Mesothelial cell of epicardium (in vitro differentiated cells): Measurements from ENCODE around the gene GPR45. TPM values are rescaled to one million over a fixed set of nuclear protein-coding genes. Genes with fewer than 3 reads are reported as not detected.

Experiments
- DNase-seq, 2 experiments: peaks; one replicate each; pipeline ENCODE4 v3.0.0; 2021; ENCODE audit warnings: low spot score in 2 of 2; ENCODE audit not compliant: unreplicated experiment in 2 of 2
- H3K27ac Mint-ChIP-seq: 2 replicates; pipeline ENCODE4 v1.8.0; 2021; ENCODE audit warnings: mixed read lengths
- H3K27me3 Mint-ChIP-seq: 2 replicates; pipeline ENCODE4 v1.8.0; 2021; ENCODE audit warnings: low read depth, mixed read lengths
- H3K36me3 Mint-ChIP-seq: 2 replicates; pipeline ENCODE4 v1.8.0; 2021; ENCODE audit warnings: mixed read lengths
- H3K4me1 Mint-ChIP-seq: 2 replicates; pipeline ENCODE4 v1.8.0; 2021; ENCODE audit warnings: mixed read lengths
- H3K4me3 Mint-ChIP-seq: 2 replicates; pipeline ENCODE4 v1.8.0; 2021; ENCODE audit warnings: mild to moderate bottlenecking, moderate library complexity, mixed read lengths
- H3K9me3 Mint-ChIP-seq: 2 replicates; pipeline ENCODE4 v1.8.0; 2021; ENCODE audit warnings: mixed read lengths
- CTCF ChIP-seq: fragments of 200-600 bp; sonication (generic); IDR thresholded peaks from one replicate; pipeline ENCODE4 v1.5.0; 2021; ENCODE audit warnings: antibody characterized with exemption; ENCODE audit not compliant: unreplicated experiment
- total RNA-seq: library from RNA; stranded (reverse); gene quantifications from 3 replicates; pipeline ENCODE4 v1.2.1, GENCODE V29; 2021

Gene GPR45
- total RNA-seq = not detected in 3 replicates

- H3K9me3 Mint-ChIP-seq = no peaks in the 10 kb centered on the region
- peaks cover 13% of the 10 kb centered on the region for H3K4me1 Mint-ChIP-seq
- H3K27ac Mint-ChIP-seq = no peak within 1 kb of the TSS
- TF ChIP-seq CTCF = no peak
- DNase-seq = no peak
- no peaks in the 10 kb centered on the region for H3K36me3 Mint-ChIP-seq
- H3K4me3 Mint-ChIP-seq = no peak within 1 kb of the TSS
- H3K27me3 Mint-ChIP-seq = no peaks in the 10 kb centered on the region
Observed at GRCh38 chr2:105241443-105241842, at the start of gene GPR45. TSS of gene GPR45 (plus strand) at chr2:105241743. CDS start at chr2:105241859, 116 bp downstream.

GRCh38 chr2:105194022-105194675, 47.4 kb upstream of the GPR45 start:
- Mint-ChIP-seq H3K27ac (no peak overlapping the region), H3K36me3 (no peaks in the 10 kb centered on the region), H3K27me3 (peaks cover 15% of the 10 kb centered on the region), H3K4me1 (no peaks in the 10 kb centered on the region), H3K4me3 (no peak overlapping the region), H3K9me3 (peaks cover 22% of the 10 kb centered on the region)
- no peak for DNase-seq
- TF ChIP-seq CTCF = no peak

- Mint-ChIP-seq H3K27ac (no peak overlapping the region), H3K4me3 (no peak overlapping the region), H3K36me3 (no peaks in the 10 kb centered on the region), H3K4me1 (no peaks in the 10 kb centered on the region), H3K27me3 (peaks cover 23% of the 10 kb centered on the region), H3K9me3 (peaks cover 15% of the 10 kb centered on the region)
- no peak for TF ChIP-seq CTCF
- no peak for DNase-seq
Observed at GRCh38 chr2:105196651-105197050, 44.9 kb upstream of the GPR45 start.

GRCh38 chr2:105215586-105216192, 25.9 kb upstream of the GPR45 start:
- Mint-ChIP-seq H3K9me3 (no peaks in the 10 kb centered on the region), H3K27ac (no peak overlapping the region), H3K36me3 (no peaks in the 10 kb centered on the region)

GRCh38 chr2:105220604-105221003, 20.9 kb upstream of the GPR45 start:
- Mint-ChIP-seq H3K9me3 (no peaks in the 10 kb centered on the region), H3K36me3 (no peaks in the 10 kb centered on the region), H3K4me1 (peaks cover 5% of the 10 kb centered on the region), H3K4me3 (no peak overlapping the region), H3K27me3 (peaks cover 1% of the 10 kb centered on the region), H3K27ac (no peak overlapping the region)
- TF ChIP-seq CTCF = no peak
- no peak for DNase-seq

More at GRCh38 chr2:105215586-105216192, 25.9 kb upstream of the GPR45 start:
- no peak for TF ChIP-seq CTCF
- Mint-ChIP-seq H3K4me1 (peaks cover 5% of the 10 kb centered on the region), H3K27me3 (no peaks in the 10 kb centered on the region), H3K4me3 (no peak overlapping the region)
- no peak for DNase-seq
